ENCODE results near the gene TRIM2.

GRCh38 chr4:153375303-153375702 lies 171.1 kb downstream of the TRIM2 start:
- TF ChIP-seq POLR2A (IDR thresholded peaks at IDR 0.05): no peak
- TF ChIP-seq CTCF (IDR thresholded peaks at IDR 0.05): no peak
